CD4-positive, alpha-beta T cell (primary cell): ENCODE data around the gene PDLIM3. TPM values are rescaled to one million over a fixed set of nuclear protein-coding genes. Genes with fewer than 3 reads are reported as not detected.

Source experiments
- ATAC-seq: fragments of 200-7000 bp; cut with Tn5 transposase; one replicate; pipeline ENCODE4 v1.10.0; 2022; ENCODE audit warnings: mild to moderate bottlenecking; ENCODE audit not compliant: poor library complexity
- CTCF ChIA-PET: fragments of 350-600 bp; sonication (Branson Sonifier 250); formaldehyde crosslinking; loops from one replicate; lab custom pipeline; 2021; ENCODE audit warnings: antibody characterized with exemption, inconsistent platforms; lab: Charles Lee
- POLR2A ChIA-PET: fragments of 350-600 bp; sonication (Branson Sonifier 250); formaldehyde crosslinking; loops from one replicate; lab custom pipeline; 2021; ENCODE audit warnings: antibody characterized with exemption, inconsistent platforms; lab: Charles Lee
- DNase-seq, 14 experiments: peaks; one replicate each; pipeline ENCODE4 v3.0.0-alpha.2; 2013 to 2020; ENCODE audit warnings: mixed read lengths in 2 of 14
- H3K27ac ChIP-seq, 2 donors: one replicate each; pipeline versions ENCODE4 v1.5.1 to v1.7.0; 2013; ENCODE audit warnings: low read length in 2 of 2, low read depth in 1 of 2, mild to moderate bottlenecking in 1 of 2
- H3K27me3 ChIP-seq, 2 experiments: 1 replicate in 1 of 2; 2 replicates in 1 of 2; pipeline versions ENCODE4 v1.6.1 to v1.7.0; 2013; ENCODE audit warnings: low read length in 2 of 2, control low read depth in 1 of 2, mild to moderate bottlenecking in 1 of 2, moderate library complexity in 1 of 2; ENCODE audit not compliant: insufficient read depth in 2 of 2, control insufficient read depth in 1 of 2
- H3K36me3 ChIP-seq: one replicate; pipeline ENCODE4 v1.6.1; 2013; ENCODE audit warnings: low read length, control low read depth; ENCODE audit not compliant: insufficient read depth
- H3K4me1 ChIP-seq: one replicate; pipeline ENCODE4 v1.6.1; 2013; ENCODE audit warnings: low read length, control low read depth; ENCODE audit not compliant: insufficient read depth
- H3K4me3 ChIP-seq: one replicate; pipeline ENCODE4 v1.5.1; 2013; ENCODE audit warnings: mild to moderate bottlenecking, low read length, moderate library complexity
- H3K9me3 ChIP-seq, 2 experiments: 1 replicate in 1 of 2; 2 replicates in 1 of 2; pipeline versions ENCODE4 v1.6.1 to v1.7.0; 2013; ENCODE audit warnings: low read length in 2 of 2, mild to moderate bottlenecking in 2 of 2, control low read depth in 1 of 2, moderate library complexity in 1 of 2; ENCODE audit not compliant: control insufficient read depth in 1 of 2, insufficient read depth in 1 of 2
- H3K27ac Mint-ChIP-seq: one replicate; pipeline ENCODE4 v1.8.0; 2020; ENCODE audit warnings: mixed read lengths
- H3K27me3 Mint-ChIP-seq: one replicate; pipeline ENCODE4 v1.8.0; 2021; ENCODE audit warnings: mixed read lengths
- H3K36me3 Mint-ChIP-seq: one replicate; pipeline ENCODE4 v1.8.0; 2021; ENCODE audit warnings: low read depth, mixed read lengths
- H3K4me1 Mint-ChIP-seq: one replicate; pipeline ENCODE4 v1.8.0; 2021; ENCODE audit warnings: low read depth, mixed read lengths
- H3K4me3 Mint-ChIP-seq: one replicate; pipeline ENCODE4 v1.8.0; 2020; ENCODE audit warnings: mild to moderate bottlenecking, mixed read lengths
- H3K9me3 Mint-ChIP-seq: one replicate; pipeline ENCODE4 v1.8.0; 2020; ENCODE audit warnings: mixed read lengths
- intact Hi-C, 2 experiments: fragments of 100-400 bp; cut with DNase I in 1 of 2; cut with micrococcal nuclease in 1 of 2; formaldehyde crosslinking; loops; one replicate each; pipeline versions ENCODE4 v1.15.1 to v1.9.0; 2023 to 2025; cut with DNase I, micrococcal nuclease
- total RNA-seq, 174 experiments: library from RNA in 2 of 174; stranded (reverse) in 2 of 174; gene quantifications; one replicate each; pipeline ENCODE4 v1.2.3 and lab custom pipeline; 2021 to 2026
- TF ChIP-seq, protein P1 (sequence below): fragments of 200-600 bp; IDR thresholded peaks from one replicate; pipeline ENCODE4 v1.8.0; 2022; ENCODE audit warnings: antibody characterized with exemption, mild to moderate bottlenecking

PDLIM3 gene
- total RNA-seq, 2 experiments from 2014 or later: not detected

DNA sequence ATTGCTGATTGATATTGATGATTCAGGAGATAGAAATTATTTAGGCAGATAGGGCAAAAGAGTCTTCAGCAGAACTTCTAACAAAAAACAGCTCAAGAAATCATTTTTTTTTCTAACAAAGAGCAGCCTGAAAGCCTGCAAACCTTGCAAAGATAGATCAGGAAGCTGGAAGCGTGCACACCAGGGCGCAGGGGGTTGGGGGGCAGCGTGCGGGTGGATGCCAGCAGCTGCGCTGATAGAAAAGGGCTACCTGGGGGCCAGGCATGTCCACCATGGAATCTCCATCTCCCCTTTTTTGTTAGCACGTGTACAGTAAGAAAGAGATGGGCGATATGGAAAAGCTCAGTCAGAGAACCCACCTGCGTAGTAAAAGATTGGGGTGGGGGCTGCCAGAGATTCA lies 62.1 kb downstream of the PDLIM3 start:
- no peaks in the 10 kb centered on the region for H3K9me3 Mint-ChIP-seq
- H3K27ac ChIP-seq: no peak overlapping the region
- ATAC-seq: no peak
- peaks cover 17% of the 10 kb centered on the region for H3K27me3 Mint-ChIP-seq
- DNase-seq: no peak
- peaks cover 20% of the 10 kb centered on the region for H3K4me1 ChIP-seq
- no peak overlapping the region for H3K27ac Mint-ChIP-seq
- no peaks in the 10 kb centered on the region for H3K36me3 ChIP-seq
- POLR2A ChIA-PET: no interaction called here
- H3K4me3 Mint-ChIP-seq: no peak overlapping the region
- peaks cover 0 to 3% of the 10 kb centered on the region in 2 experiments for H3K9me3 ChIP-seq
- no peaks in the 10 kb centered on the region for H3K36me3 Mint-ChIP-seq
- CTCF ChIA-PET: no interaction called here
- H3K4me3 ChIP-seq: no peak overlapping the region
- H3K27me3 ChIP-seq: peaks cover 0 to 15% of the 10 kb centered on the region in 2 experiments
- TF ChIP-seq, protein P1, sequence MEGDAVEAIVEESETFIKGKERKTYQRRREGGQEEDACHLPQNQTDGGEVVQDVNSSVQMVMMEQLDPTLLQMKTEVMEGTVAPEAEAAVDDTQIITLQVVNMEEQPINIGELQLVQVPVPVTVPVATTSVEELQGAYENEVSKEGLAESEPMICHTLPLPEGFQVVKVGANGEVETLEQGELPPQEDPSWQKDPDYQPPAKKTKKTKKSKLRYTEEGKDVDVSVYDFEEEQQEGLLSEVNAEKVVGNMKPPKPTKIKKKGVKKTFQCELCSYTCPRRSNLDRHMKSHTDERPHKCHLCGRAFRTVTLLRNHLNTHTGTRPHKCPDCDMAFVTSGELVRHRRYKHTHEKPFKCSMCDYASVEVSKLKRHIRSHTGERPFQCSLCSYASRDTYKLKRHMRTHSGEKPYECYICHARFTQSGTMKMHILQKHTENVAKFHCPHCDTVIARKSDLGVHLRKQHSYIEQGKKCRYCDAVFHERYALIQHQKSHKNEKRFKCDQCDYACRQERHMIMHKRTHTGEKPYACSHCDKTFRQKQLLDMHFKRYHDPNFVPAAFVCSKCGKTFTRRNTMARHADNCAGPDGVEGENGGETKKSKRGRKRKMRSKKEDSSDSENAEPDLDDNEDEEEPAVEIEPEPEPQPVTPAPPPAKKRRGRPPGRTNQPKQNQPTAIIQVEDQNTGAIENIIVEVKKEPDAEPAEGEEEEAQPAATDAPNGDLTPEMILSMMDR: no peak
- peaks cover 18% of the 10 kb centered on the region for H3K4me1 Mint-ChIP-seq
- intact Hi-C loops: loop anchor here (5.0 to 10.0 kb wide), 4 partner anchors 46 to 826 kb away; partner anchors contain the start of genes CASP3 (in 1 of the 2), CYP4V2 (in 1 of the 2), PRIMPOL (in 1 of the 2) and SLC25A4 (in 1 of the 2)

DNA sequence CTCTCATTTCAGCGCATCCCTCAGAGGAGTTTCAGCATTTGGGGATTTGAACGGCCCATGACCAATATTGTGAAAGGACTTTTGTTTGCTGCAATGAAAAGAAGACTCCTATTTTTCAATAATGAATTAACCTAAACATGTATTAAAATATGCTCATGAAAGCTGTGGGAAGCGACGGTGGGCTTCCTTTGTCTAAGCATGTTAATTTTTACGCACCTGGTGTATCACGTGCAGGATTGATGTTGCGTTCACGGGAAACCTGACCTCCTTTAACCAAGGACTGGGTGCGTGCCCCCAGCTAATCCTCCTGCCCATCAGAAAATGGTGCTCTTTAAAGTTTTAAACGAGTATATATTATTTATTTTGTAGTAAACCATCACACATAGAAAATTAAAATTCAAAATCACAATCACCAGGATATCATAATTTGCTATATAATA lies 63.2 kb downstream of the PDLIM3 start:
- intact Hi-C loops: loop anchor here (5.0 to 10.0 kb wide), 4 partner anchors 45 to 825 kb away; partner anchors contain the start of genes CASP3 (in 1 of the 2), CYP4V2 (in 1 of the 2), PRIMPOL (in 1 of the 2) and SLC25A4 (in 1 of the 2)
- Mint-ChIP-seq H3K4me1 (peaks cover 18% of the 10 kb centered on the region), H3K36me3 (no peaks in the 10 kb centered on the region), H3K27ac (peak overlapping the region; percentile 55), H3K27me3 (peaks cover 11% of the 10 kb centered on the region), H3K9me3 (no peaks in the 10 kb centered on the region), H3K4me3 (peak overlapping the region; percentile 93)
- H3K4me3 ChIP-seq: peak overlapping the region; percentile 67
- DNase-seq: peak in 2 of 14 experiments; percentile 5 to 25
- no peaks in the 10 kb centered on the region for H3K9me3 ChIP-seq
- TF ChIP-seq, protein P1: no peak
- ChIA-PET CTCF (interaction anchor here (1.6 to 1.8 kb wide), 2 partner anchors 46 to 125 kb away, joined by 4 to 5 read pairs; partner anchors contain the start of gene UFSP2), POLR2A (no interaction called here)
- no peak overlapping the region for H3K27ac ChIP-seq
- peaks cover 0 to 10% of the 10 kb centered on the region in 2 experiments for H3K27me3 ChIP-seq
- peaks cover 20% of the 10 kb centered on the region for H3K4me1 ChIP-seq
- H3K36me3 ChIP-seq: no peaks in the 10 kb centered on the region
- ATAC-seq: no peak

DNA sequence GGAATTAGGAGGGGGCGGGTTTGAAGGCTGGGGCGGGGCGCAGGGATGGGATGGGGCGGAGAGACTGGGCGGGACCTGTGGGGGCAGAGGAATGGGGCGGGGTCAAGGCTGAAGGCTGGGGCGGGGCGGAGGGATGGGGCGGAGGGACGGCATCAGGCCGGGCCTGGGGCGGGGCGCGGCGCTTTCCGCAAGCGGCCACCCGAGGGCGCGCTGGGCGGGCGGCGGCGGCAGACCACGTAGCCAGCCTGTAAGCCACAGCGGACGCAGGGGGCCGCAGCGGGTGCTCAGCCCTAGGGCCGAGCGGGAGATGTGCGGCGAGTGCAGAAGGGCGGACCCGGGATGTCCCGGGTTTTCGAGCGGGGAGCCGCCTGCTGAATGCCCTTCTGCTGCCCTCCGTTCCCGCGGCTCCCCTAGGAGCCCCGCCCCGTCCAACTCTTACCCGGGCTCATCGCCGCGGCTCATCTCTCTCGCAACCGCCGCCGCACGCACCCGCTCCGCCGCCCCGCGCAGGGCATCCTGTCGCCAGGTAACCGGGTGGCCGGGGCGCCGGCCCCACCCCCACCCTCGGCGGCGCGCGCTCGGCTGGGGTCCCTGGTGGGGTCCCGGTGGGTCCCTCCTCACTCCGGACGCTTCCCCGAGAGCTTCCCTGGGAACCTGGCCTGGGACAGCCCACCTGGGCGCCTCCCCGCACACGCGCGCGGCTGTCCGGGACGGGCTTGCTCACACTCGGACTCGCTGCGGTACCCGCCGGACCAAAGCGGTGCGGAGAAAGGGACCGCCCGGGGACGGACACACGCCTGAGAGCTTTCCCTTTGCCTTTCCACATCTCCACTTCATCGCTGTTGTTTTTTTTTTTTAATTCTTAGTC lies 63.8 kb downstream of the PDLIM3 start, which contains the start of gene CCDC110:
Gene CCDC110, minus strand, starts transcription at position 499 of the 868 bp plus-strand sequence. Its CDS starts 50 bp downstream, at position 449.
- H3K4me3 ChIP-seq: peak within 1 kb of the TSS; percentile 73
- no peaks in the 10 kb centered on the region for H3K9me3 Mint-ChIP-seq
- H3K27me3 ChIP-seq: peaks cover 0 to 10% of the 10 kb centered on the region in 2 experiments
- peak within 1 kb of the TSS; percentile 63 for H3K27ac Mint-ChIP-seq
- TF ChIP-seq, protein P1: peak; percentile 48
- no peaks in the 10 kb centered on the region for H3K36me3 Mint-ChIP-seq
- no peaks in the 10 kb centered on the region for H3K36me3 ChIP-seq
- peak; percentile 92 for ATAC-seq
- H3K4me1 Mint-ChIP-seq: peaks cover 18% of the 10 kb centered on the region
- ChIA-PET CTCF (interaction anchor here (1.6 to 1.8 kb wide), 2 partner anchors 45 to 126 kb away, joined by 4 to 5 read pairs; partner anchors contain the start of gene UFSP2), POLR2A (no interaction called here)
- H3K27me3 Mint-ChIP-seq: peaks cover 5% of the 10 kb centered on the region
- peak within 1 kb of the TSS in 1 of 2 donors; percentile 31 for H3K27ac ChIP-seq
- peak; percentile 86 to 98 (median 92) for DNase-seq
- intact Hi-C loops: loop anchor here (1.0 to 10.0 kb wide), 8 partner anchors 44 to 824 kb away; partner anchors contain the start of genes ANKRD37 (in 1 of the 2), CASP3 (in 1 of the 2), CYP4V2 (in 1 of the 2) and PRIMPOL (in 1 of the 2)
- H3K4me1 ChIP-seq: peaks cover 20% of the 10 kb centered on the region
- H3K4me3 Mint-ChIP-seq: peak within 1 kb of the TSS; percentile 93
- no peaks in the 10 kb centered on the region for H3K9me3 ChIP-seq
